ENCODE measurements around the gene OTUD3. TPM values are rescaled to one million over a fixed set of nuclear protein-coding genes. Genes with fewer than 3 reads are reported as not detected.

The OTUD3 gene
- total and polyA plus RNA-seq, 2 of the 4 experiments (the other 2 are of a cell fraction) = 2.9 to 3.1 TPM

DNA sequence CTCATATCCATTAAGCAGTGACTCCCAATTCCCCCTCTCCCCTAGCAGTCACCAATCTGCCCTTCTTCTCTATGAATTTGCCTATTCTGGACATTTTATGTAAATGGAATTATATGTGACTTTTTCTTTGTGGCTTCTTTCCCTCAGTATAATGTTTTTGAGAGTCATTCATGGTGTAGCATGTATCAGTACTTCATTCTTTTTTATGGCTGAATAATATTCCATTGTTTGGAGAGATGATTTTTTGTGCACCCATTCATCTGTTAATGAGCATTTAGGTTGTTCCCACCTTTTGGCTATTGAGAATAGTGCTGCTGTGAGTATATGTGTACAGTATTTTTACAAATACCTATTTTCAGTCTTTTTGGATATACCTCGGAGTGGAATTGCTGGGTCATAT is 19.5 kb downstream of the OTUD3 start:
- H2BK120ac ChIP-seq (ENCODE audit: low read depth, low read length) = no peak overlapping the region
- ATAC-seq (ENCODE audit: low read depth) (no peak), DNase-seq (no peak)
- no peak overlapping the region for H3K56ac ChIP-seq (ENCODE audit: extremely low read depth, insufficient read depth, low read length)
- H2BK5ac ChIP-seq (ENCODE audit: low read depth, low read length, poor library complexity, severe bottlenecking) = no peak overlapping the region
- dilution Hi-C loops (cut with HindIII; ENCODE audit: low sequenced_read_pairs, unreplicated experiment) = no loop called here
- H3K79me1 ChIP-seq (ENCODE audit: low read depth in 1 of 2, low read length in 2 of 2) = peaks cover 11 to 19% of the 10 kb centered on the region in 2 experiments; a peak in 3 of 4 replicates
- no peaks in the 10 kb centered on the region for H3K9me3 ChIP-seq (ENCODE audit: control insufficient read depth, insufficient read depth, low read length)
- no peak overlapping the region for H2AK9ac ChIP-seq (replicated peaks; ENCODE audit: low read depth, low read length, poor library complexity)
- no peak overlapping the region for H3K4me2 ChIP-seq (ENCODE audit: low read depth, low read length)
- ChIA-PET CTCF (no interaction called here), POLR2A (ENCODE audit: unreplicated experiment) (no interaction called here)
- H4K8ac ChIP-seq (ENCODE audit: low read depth in 2 of 2, low read length in 2 of 2) = no peak overlapping the region
- no TSS peak for BruUV-seq (replicated peaks)
- no peak overlapping the region for H3K9ac ChIP-seq (ENCODE audit: low read depth, low read length)
- no peaks in the 10 kb centered on the region for H3K27me3 ChIP-seq (ENCODE audit: control insufficient read depth, insufficient read depth, low read length)
- H4K20me1 ChIP-seq (ENCODE audit: insufficient read depth, low read length) = no peaks in the 10 kb centered on the region
- no peak overlapping the region for H3K4me3 ChIP-seq (ENCODE audit: insufficient read depth, low read depth, low read length)
- no CpG with 5 or more reads among the region's 1 CpG for WGBS, 2 experiments (ENCODE audit: extremely low coverage in 2 of 2, insufficient read length in 1 of 2)
- H3K14ac ChIP-seq (replicated peaks; ENCODE audit: low read depth, low read length) = no peak overlapping the region
- no peak overlapping the region for H3K4ac ChIP-seq (ENCODE audit: low read depth, low read length)
- no peak overlapping the region for H2AK5ac ChIP-seq (ENCODE audit: low read depth, low read length)
- H3K36me3 ChIP-seq (ENCODE audit: control insufficient read depth, insufficient read depth, low read length) = peaks cover 25% of the 10 kb centered on the region
- intact Hi-C loops (cut with micrococcal nuclease) = no loop called here
- in situ Hi-C loops (cut with MboI; ENCODE audit: low sequenced_read_pairs) = no loop called here
- H3K18ac ChIP-seq (ENCODE audit: low read depth, low read length) = no peak overlapping the region
- no peak overlapping the region for H2BK15ac ChIP-seq (ENCODE audit: low read depth, low read length)
- no peak overlapping the region for H3K23ac ChIP-seq (ENCODE audit: low read depth, low read length)
- H3K9me1 ChIP-seq (ENCODE audit: insufficient read depth, low read length) = peaks cover 4% of the 10 kb centered on the region; the same call in 1 of the 2 replicates
- H3K27ac ChIP-seq (ENCODE audit: insufficient read depth, low read length) = no peak overlapping the region
- H2BK20ac ChIP-seq (ENCODE audit: low read depth, low read length) = no peak overlapping the region
- TF ChIP-seq RAD21 (IDR thresholded peaks at IDR 0.05; ENCODE audit: low read length) (no peak), SMC3 (IDR thresholded peaks at IDR 0.05; ENCODE audit: low read depth, low read length) (no peak), RFX5 (IDR thresholded peaks at IDR 0.05; ENCODE audit: low read depth, low read length) (no peak), POLR2A (IDR thresholded peaks at IDR 0.05; ENCODE audit: low read depth, low read length) (no peak), CEBPB (IDR thresholded peaks at IDR 0.05; ENCODE audit: low read depth, low read length) (no peak), MAFK (IDR thresholded peaks at IDR 0.05; ENCODE audit: low read depth, low read length) (no peak), MAZ (IDR thresholded peaks at IDR 0.05; ENCODE audit: borderline replicate concordance, low read depth, low read length) (no peak)
- TF ChIP-seq, protein P1, sequence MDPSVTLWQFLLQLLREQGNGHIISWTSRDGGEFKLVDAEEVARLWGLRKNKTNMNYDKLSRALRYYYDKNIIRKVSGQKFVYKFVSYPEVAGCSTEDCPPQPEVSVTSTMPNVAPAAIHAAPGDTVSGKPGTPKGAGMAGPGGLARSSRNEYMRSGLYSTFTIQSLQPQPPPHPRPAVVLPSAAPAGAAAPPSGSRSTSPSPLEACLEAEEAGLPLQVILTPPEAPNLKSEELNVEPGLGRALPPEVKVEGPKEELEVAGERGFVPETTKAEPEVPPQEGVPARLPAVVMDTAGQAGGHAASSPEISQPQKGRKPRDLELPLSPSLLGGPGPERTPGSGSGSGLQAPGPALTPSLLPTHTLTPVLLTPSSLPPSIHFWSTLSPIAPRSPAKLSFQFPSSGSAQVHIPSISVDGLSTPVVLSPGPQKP (IDR thresholded peaks at IDR 0.05; ENCODE audit: borderline replicate concordance, low read depth, low read length) = no peak
- TF ChIP-seq, protein P2, sequence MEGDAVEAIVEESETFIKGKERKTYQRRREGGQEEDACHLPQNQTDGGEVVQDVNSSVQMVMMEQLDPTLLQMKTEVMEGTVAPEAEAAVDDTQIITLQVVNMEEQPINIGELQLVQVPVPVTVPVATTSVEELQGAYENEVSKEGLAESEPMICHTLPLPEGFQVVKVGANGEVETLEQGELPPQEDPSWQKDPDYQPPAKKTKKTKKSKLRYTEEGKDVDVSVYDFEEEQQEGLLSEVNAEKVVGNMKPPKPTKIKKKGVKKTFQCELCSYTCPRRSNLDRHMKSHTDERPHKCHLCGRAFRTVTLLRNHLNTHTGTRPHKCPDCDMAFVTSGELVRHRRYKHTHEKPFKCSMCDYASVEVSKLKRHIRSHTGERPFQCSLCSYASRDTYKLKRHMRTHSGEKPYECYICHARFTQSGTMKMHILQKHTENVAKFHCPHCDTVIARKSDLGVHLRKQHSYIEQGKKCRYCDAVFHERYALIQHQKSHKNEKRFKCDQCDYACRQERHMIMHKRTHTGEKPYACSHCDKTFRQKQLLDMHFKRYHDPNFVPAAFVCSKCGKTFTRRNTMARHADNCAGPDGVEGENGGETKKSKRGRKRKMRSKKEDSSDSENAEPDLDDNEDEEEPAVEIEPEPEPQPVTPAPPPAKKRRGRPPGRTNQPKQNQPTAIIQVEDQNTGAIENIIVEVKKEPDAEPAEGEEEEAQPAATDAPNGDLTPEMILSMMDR (conservative IDR thresholded peaks at IDR 0.05; ENCODE audit: low read depth, low read length) = no peak
- no peak overlapping the region for H2AFZ ChIP-seq (replicated peaks; ENCODE audit: low read length, poor library complexity)
- no peak overlapping the region for H4K91ac ChIP-seq (ENCODE audit: insufficient read depth, low read depth, low read length)
- H4K5ac ChIP-seq (ENCODE audit: low read depth, low read length) = no peak overlapping the region
- no peaks in the 10 kb centered on the region for H3K4me1 ChIP-seq (ENCODE audit: control insufficient read depth, insufficient read depth, low read length)

Data from IMR-90 (cell line).